Left lung (tissue), 10 donors: ENCODE data around the gene WSCD2. TPM values are rescaled to one million over a fixed set of nuclear protein-coding genes. Genes with fewer than 3 reads are reported as not detected.

Experiments used
- ATAC-seq: fragments of 200-7000 bp; cut with Tn5 transposase; one replicate; pipeline ENCODE4 v1.9.1; 2020; ENCODE audit warnings: moderate library complexity
- DNase-seq, 4 donors: peaks; one replicate each; pipeline ENCODE4 v3.0.0-alpha.2; 2013 to 2020
- H3K27ac ChIP-seq, 2 donors: fragments of 200-600 bp; sonication (generic) in 1 of 2; one replicate each; pipeline versions ENCODE4 v1.5.0 to v1.8.0; 2020 to 2021
- H3K27me3 ChIP-seq, 2 donors: fragments of 200-600 bp; sonication (generic) in 1 of 2; one replicate each; pipeline versions ENCODE4 v1.5.0 to v1.8.0; 2020 to 2021
- H3K36me3 ChIP-seq, 2 donors: fragments of 200-600 bp; sonication (generic) in 1 of 2; one replicate each; pipeline versions ENCODE4 v1.5.0 to v1.8.0; 2020 to 2021
- H3K4me1 ChIP-seq, 2 donors: fragments of 200-600 bp; one replicate each; pipeline ENCODE4 v1.8.0; 2021
- H3K4me3 ChIP-seq, 2 donors: fragments of 200-600 bp; sonication (generic) in 1 of 2; one replicate each; pipeline versions ENCODE4 v1.5.0 to v1.8.0; 2020 to 2021; ENCODE audit warnings: mild to moderate bottlenecking in 1 of 2
- H3K9me3 ChIP-seq, 2 donors: fragments of 200-600 bp; sonication (generic) in 1 of 2; one replicate each; pipeline versions ENCODE4 v1.5.0 to v1.8.0; 2020 to 2021
- CTCF ChIP-seq, 2 donors: fragments of 200-600 bp; sonication (generic) in 1 of 2; IDR thresholded peaks; one replicate each; pipeline versions ENCODE4 v1.5.0 to v1.8.0; 2021; ENCODE audit warnings: antibody characterized with exemption in 2 of 2
- intact Hi-C, 2 donors: fragments of 100-400 bp; cut with DNase I; formaldehyde crosslinking; loops; one replicate each; pipeline versions ENCODE4 v1.11.2 to v1.14.2; 2022
- polyA plus RNA-seq, 6 donors: library from polyadenylated mRNA; unstranded; fragments of 120-200 nt; gene quantifications; one replicate each; pipeline ENCODE4 v1.2.1, GENCODE V29; 2013; ENCODE audit not compliant: insufficient read length in 6 of 6
- total RNA-seq, 2 donors: library from RNA; stranded (reverse); fragmentation: NEBNext Ultra II Directional; extraction: Animal tissue kit (Norgen Biotek cat#: 25700); gene quantifications; one replicate each; pipeline ENCODE4 v1.2.1, GENCODE V29; 2021
- donor health status: DM: no; HTN: yes; CAD: no.
- donor health status: DM: no; HTN: no; CAD: no.

WSCD2 gene
- total and polyA plus RNA-seq, 8 donors: 0.29 to 1.3 (median 0.47) TPM

GRCh38 chr12:108115123-108116121, 13.7 kb upstream of the WSCD2 start:
- H3K4me1 ChIP-seq: no peaks in the 10 kb centered on the region
- TF ChIP-seq CTCF (IDR thresholded peaks at IDR 0.05): no peak
- ATAC-seq: no peak
- no peak overlapping the region for H3K4me3 ChIP-seq
- intact Hi-C loops: no loop called here
- no peak for DNase-seq
- H3K27me3 ChIP-seq: no peaks in the 10 kb centered on the region
- no peak overlapping the region for H3K27ac ChIP-seq
- H3K36me3 ChIP-seq: no peaks in the 10 kb centered on the region
- H3K9me3 ChIP-seq: no peaks in the 10 kb centered on the region

- ATAC-seq (no peak), DNase-seq (no peak)
- Histone ChIP-seq H3K4me1 (no peaks in the 10 kb centered on the region), H3K27me3 (no peaks in the 10 kb centered on the region), H3K4me3 (no peak overlapping the region), H3K9me3 (no peaks in the 10 kb centered on the region), H3K27ac (no peak overlapping the region), H3K36me3 (no peaks in the 10 kb centered on the region)
- TF ChIP-seq CTCF (IDR thresholded peaks at IDR 0.05): no peak
- intact Hi-C loops: no loop called here
Measured at GRCh38 chr12:108116254-108116653, 12.8 kb upstream of the WSCD2 start.

- no peaks in the 10 kb centered on the region for H3K4me1 ChIP-seq
- DNase-seq: no peak
- no peak overlapping the region for H3K4me3 ChIP-seq
- TF ChIP-seq CTCF (IDR thresholded peaks at IDR 0.05): no peak
- ATAC-seq: no peak
- H3K9me3 ChIP-seq: no peaks in the 10 kb centered on the region
- H3K36me3 ChIP-seq: no peaks in the 10 kb centered on the region
- no peak overlapping the region for H3K27ac ChIP-seq
- intact Hi-C loops: no loop called here
- no peaks in the 10 kb centered on the region for H3K27me3 ChIP-seq
Measured at GRCh38 chr12:108116699-108117098, 12.4 kb upstream of the WSCD2 start.

- DNase-seq: no peak
- no peaks in the 10 kb centered on the region for H3K4me1 ChIP-seq
- intact Hi-C loops: no loop called here
- no peak for ATAC-seq
- no peak for TF ChIP-seq CTCF (IDR thresholded peaks at IDR 0.05)
- no peaks in the 10 kb centered on the region for H3K9me3 ChIP-seq
- H3K27ac ChIP-seq: no peak overlapping the region
- no peaks in the 10 kb centered on the region for H3K36me3 ChIP-seq
- no peaks in the 10 kb centered on the region for H3K27me3 ChIP-seq
- H3K4me3 ChIP-seq: no peak overlapping the region
Measured at GRCh38 chr12:108117163-108117849, 11.8 kb upstream of the WSCD2 start.

- Histone ChIP-seq H3K9me3 (peaks cover 0 to 5% of the 10 kb centered on the region in 2 donors), H3K4me3 (no peak overlapping the region), H3K36me3 (no peaks in the 10 kb centered on the region), H3K4me1 (no peaks in the 10 kb centered on the region), H3K27me3 (no peaks in the 10 kb centered on the region), H3K27ac (no peak overlapping the region)
- intact Hi-C loops: no loop called here
- no peak for TF ChIP-seq CTCF (IDR thresholded peaks at IDR 0.05)
- ATAC-seq (no peak), DNase-seq (no peak)
Measured at GRCh38 chr12:108117902-108118301, 11.2 kb upstream of the WSCD2 start.
